ENCODE measurements around the gene PTTG1IP.

GRCh38 chr21:44893278-44893556, 19.7 kb upstream of the PTTG1IP start:
- TF ChIP-seq, protein P1, sequence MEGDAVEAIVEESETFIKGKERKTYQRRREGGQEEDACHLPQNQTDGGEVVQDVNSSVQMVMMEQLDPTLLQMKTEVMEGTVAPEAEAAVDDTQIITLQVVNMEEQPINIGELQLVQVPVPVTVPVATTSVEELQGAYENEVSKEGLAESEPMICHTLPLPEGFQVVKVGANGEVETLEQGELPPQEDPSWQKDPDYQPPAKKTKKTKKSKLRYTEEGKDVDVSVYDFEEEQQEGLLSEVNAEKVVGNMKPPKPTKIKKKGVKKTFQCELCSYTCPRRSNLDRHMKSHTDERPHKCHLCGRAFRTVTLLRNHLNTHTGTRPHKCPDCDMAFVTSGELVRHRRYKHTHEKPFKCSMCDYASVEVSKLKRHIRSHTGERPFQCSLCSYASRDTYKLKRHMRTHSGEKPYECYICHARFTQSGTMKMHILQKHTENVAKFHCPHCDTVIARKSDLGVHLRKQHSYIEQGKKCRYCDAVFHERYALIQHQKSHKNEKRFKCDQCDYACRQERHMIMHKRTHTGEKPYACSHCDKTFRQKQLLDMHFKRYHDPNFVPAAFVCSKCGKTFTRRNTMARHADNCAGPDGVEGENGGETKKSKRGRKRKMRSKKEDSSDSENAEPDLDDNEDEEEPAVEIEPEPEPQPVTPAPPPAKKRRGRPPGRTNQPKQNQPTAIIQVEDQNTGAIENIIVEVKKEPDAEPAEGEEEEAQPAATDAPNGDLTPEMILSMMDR (IDR thresholded peaks at IDR 0.05; ENCODE audit: low read depth, low read length), result no peak
- TF ChIP-seq POLR2A (IDR thresholded peaks at IDR 0.05; ENCODE audit: extremely low read depth, insufficient read length), result no peak
- no peak for TF ChIP-seq MYC (IDR thresholded peaks at IDR 0.05; ENCODE audit: low read depth, low read length)
